HL-60/S4 treated with phorbol 12-myristate 13-acetate at 8.2 ng/mL for 4 days and 3 days (cell line): Measurements from ENCODE around the gene CDC42EP2.
"Not testable (repeated sequence)": the region's sequence is repeated elsewhere in the genome, so short reads cannot be mapped to it uniquely, and the experiment has no call there.

Experiments
- in situ Hi-C: fragments of 300-500 bp; cut with MboI; formaldehyde crosslinking; loops from 2 replicates; pipeline ENCODE4 v1.15.0; 2022; ENCODE audit warnings: low sequenced_read_pairs

Gene CDC42EP2

DNA sequence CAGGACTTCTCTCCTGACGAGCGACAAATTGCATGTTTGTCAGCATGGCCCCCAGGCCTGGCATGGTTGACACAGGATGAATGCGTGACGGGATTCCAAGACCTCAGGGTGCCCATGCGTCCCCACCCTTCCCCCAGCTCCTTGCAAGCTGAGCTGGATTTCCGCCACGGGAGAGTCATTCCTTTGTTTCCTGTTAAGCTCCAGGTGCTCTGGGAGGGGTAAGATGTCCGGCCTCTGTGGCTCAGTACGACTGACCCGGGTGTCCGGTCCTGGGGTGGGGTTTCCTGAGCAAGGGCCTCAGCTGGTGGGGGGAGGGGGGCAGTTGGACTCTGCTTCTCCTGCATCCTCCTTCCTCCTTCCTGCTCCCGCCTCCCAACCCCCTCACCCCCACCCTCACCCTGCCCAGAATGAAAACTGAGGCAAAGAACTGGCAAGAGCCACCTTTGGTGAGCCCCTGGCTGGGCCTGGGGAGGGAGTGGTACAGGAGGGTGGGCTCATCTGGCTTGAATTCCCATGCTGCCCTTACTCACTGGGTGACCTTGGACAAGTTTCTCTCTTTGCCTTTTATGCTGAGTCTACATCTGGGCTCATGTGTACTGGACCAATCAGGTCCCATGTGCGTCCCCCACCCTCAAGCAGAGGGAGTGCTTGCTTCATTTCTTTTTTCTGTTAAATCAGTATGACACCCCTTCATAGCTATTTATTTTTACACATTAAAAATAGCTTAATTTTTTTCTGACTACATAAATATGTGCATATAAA is 2.5 kb downstream of the CDC42EP2 start:
- in situ Hi-C loops = no loop called here

DNA sequence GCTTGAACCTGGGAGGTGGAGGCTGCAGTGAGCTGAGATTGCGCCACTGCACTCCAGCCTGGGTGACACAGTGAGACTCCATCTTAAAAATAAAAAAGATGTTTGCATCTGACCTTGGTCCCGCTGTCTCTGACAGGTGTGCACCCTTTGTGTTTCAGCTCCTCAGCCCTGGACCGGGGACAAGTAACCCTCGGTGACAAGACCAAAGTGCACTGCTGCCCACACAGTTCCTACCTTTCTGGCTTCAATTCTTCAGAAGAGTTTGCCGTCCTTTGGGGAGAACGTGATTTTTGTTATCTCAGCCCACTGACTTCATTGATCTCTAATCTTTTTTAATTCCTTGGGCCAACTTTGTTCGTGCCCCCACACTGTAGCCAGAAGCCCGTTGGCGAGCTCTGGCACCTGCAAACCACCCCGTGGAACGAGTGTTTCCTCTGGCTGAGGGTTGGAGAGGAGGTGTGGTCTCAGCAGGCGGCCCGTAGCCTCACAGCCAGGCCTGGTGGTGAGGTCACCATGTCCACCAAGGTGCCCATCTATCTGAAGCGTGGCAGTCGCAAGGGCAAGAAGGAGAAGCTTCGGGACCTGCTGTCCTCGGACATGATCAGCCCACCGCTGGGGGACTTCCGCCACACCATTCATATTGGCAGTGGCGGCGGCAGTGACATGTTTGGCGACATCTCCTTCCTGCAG is 5.9 kb downstream of the CDC42EP2 start:
- in situ Hi-C loops = loop anchor here (10.0 kb wide), 1 partner anchor 46 kb away; no protein-coding TSS in a partner anchor

DNA sequence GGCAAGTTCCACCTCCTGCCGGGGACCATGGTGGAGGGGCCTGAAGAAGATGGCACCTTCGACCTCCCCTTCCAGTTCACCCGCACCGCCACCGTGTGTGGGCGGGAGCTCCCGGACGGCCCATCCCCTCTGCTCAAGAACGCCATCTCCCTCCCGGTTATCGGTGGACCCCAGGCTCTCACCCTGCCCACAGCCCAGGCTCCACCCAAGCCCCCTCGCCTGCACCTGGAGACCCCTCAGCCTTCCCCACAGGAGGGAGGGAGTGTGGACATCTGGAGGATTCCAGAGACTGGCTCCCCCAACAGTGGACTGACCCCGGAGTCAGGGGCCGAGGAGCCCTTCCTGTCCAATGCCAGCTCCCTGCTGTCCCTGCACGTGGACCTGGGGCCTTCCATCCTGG is 6.4 kb downstream of the CDC42EP2 start:
- in situ Hi-C loops = loop anchor here (10.0 kb wide), 1 partner anchor 46 kb away; no protein-coding TSS in a partner anchor

DNA sequence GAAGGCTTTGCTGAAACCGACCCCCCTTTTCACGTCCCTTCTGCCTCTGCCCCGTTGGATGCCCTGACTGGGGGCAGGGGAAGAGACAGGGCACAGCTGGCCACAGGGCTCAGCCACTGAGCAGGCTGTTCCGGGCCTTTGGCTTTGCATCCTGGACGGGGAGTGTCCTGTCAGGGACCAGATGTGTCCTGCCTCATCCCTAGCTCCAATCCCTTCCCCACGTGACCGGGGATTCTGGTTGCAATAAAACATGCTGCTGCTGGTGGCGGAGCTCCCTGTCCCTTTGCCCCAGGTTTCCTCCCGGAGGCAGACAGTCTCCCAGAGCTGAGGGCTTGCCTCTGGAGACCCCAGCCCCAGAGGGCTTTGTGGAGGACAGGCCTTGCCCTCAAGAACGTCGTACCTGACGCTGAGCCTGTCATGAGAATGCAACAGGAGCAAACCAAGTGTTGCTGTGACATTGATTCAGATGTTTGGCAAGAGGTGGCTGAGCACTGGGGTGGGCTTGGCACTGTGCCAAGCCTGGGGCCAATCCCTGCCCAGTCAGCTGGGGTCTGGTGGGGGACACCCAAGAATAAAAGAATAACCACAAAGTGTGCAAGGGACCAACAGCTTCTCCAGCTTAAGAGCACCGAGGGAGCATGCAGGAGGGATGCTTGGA is 7.3 kb downstream of the CDC42EP2 start:
- in situ Hi-C loops = loop anchor here (10.0 kb wide), 1 partner anchor 47 kb away; no protein-coding TSS in a partner anchor

DNA sequence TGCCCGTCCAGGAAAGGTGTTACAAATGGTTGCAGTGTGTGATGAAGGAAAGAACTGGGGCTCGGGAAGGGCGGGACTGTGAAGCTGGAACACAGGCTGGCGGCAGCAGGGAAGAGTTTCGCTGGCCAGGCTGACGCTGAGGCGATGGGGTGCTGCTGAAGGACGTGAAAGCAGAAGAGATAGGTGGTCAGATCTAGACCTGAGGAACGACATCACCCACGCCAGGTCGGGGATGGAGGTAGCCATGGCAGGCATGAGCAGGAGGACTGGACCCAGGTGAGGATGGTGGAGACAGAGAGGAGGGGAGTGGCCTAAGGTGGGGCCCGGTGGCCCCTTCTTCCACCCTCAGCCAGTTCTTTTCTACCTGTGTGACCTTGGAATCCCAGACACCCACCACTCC is 9.1 kb downstream of the CDC42EP2 start:
- in situ Hi-C loops = loop anchor here (10.0 kb wide), 1 partner anchor 49 kb away; no protein-coding TSS in a partner anchor

DNA sequence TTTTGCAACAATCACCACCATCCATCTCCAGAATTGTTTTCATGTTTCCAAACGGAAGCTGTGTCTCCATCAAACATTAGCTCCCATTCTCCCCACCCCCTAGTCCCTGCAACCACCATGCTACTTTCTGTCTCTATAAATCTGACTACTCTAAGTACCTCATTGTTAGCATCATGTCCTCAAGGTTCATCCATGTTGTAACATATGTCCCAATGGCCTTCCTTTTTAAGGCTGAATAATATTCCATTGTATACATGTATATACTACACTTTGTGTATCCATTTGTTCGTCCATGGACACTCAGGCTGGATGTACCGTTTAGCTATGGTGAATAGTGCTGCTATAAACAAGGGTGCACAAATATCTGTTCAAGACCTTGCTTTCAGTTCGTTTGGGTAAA is 10.8 kb downstream of the CDC42EP2 start:
- in situ Hi-C loops = loop anchor here (10.0 kb wide), 1 partner anchor 51 kb away; no protein-coding TSS in a partner anchor

DNA sequence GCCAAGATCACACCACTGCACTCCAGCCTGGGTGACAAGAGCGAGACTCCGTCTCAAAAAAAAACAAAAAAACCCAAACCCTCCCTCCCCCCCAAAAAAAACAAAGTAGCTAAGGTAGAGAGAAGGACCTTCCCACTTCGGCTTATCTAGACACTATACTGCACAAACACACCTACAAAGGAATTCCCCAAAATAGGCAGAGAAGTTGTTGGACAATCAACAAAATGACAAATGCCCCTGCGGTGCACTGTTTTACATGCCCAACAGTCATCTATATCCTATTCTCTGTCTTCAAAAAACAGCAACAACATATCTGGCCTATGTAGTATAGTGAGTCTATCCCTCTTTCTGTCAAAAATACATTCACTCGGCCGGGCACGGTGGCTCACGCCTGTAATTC is 12.4 kb downstream of the CDC42EP2 start:
- in situ Hi-C loops = loop anchor here (10.0 kb wide), 1 partner anchor 52 kb away; no protein-coding TSS in a partner anchor

DNA sequence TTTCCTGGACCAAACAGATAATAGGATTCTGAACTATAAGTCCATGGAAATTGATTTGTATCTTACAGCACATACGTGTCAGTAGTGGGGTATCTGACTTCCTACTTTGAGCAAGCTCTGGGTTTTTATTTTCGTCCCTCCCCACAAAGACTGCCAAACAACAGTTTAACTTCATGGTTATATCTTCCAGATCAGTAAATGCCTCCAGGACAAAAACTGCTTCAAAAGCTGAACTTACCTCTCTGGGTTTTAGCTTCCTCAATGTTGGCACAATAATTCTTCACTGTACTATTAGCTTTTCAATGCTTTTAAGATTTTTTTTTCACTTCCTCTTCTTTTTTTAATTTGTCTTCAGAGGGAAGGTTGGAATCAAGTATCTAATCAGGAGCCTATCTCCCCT is 14.8 kb downstream of the CDC42EP2 start:
- in situ Hi-C loops = loop anchor here (10.0 kb wide), 1 partner anchor 55 kb away; no protein-coding TSS in a partner anchor

DNA sequence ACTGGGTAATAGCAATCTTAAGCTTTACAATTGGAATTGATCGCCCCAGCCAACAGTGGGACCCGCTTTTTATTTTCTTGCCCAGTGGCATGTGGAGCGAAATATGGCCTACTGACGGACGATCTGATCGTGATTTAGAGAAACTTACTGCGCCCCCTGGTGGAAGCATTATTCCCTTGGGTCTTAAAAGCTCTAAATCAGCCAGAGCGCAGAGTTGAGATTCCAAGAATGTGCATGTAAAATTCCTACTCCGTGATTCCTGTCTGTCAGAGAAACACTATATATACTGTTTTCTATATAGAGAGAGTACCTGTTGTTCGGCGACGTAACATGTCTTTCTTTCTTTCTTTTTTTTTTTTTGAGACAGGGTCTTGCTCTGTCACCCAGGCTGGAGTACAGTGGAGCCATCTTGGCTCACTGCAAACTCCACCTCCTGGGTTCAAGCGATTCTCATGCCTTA is 15.3 kb downstream of the CDC42EP2 start:
- in situ Hi-C loops = loop anchor here (10.0 kb wide), 1 partner anchor 55 kb away; no protein-coding TSS in a partner anchor

DNA sequence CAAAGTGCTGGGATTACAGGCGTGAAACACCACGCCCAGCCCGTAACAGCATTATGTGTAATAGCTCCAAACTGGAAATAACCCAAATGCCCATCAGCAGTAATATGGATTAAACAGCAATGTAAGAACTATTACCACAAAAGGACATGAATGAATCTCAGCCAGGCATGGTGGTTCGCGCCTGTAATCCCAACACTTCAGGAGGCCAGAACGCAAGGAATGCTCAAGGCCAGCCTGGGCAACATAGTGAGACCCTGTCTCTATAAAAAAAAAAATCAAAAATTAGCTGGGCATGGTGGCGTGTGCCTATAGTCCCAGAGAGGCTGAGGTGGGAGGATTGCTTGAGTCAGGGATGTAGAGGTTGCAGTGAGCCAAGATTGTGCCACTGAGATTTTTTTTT is 15.9 kb downstream of the CDC42EP2 start:
- in situ Hi-C loops = no loop called here

DNA sequence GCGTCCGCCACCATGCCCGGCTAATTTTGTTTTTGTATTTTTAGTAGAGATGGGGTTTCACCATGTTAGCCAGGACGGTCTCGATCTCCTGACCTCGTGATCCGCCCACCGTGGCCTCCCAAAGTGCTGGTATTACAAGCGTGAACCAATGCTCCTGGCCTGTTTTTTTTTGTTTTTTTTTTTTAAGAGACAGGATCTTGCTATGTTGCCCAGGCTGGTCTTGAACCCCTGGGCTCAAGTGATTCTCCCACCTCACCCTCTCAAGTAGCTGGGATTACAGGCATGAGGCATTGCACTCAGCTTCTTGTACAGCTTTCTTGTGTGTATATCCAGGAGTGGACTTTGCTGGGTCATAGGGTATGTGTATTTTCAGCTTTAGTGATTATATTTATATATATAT is 17.9 kb downstream of the CDC42EP2 start:
- in situ Hi-C loops = not testable (repeated sequence)

DNA sequence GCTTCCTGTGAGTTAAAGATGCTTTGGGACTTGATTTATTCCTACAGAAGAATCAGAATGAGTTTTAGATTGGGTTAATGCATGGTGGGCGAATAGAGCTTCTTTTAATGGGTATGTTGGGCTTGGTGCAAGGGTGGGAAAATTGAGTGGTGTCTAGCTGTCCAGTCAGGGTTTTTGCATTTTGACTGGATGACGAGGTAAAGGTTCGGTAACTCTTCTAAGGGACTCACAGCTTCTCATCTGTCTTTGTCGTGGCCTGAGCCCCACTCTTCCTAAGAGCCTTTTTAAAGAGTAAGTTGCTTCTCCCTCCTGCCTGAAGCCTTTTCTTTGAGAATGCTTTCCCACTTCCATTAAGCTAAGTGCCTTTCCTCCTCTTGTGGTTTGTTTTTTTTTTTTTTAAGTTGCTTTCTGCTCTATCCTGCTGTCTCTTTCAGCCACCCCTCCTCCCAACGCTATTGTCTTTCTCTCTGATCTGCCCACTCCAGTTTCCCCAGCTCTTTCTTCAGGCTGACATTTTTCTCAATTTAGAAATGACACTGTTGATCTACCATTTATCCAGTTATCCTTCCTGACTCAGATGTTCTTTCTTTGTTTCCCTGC is 20.1 kb downstream of the CDC42EP2 start:
- in situ Hi-C loops = no loop called here

DNA sequence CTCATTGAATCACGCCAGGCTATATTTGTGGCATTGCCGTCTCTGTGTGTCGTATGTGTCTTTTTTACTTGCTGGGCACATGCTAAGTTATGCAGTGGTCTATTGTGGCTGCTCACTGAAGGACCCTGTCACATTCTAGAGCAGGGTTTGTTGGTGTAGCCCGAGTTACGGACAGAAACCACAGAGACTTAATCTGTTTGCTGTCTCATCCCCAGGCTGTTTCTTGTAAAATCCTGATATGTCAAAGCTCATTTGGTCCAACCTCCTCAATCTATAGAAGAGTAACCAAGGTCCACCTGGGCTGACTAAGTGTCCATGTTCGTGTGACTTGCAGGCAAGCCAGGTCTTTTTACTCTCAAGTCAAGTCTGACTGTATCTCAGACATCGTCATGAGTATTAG is 24.0 kb downstream of the CDC42EP2 start:
- in situ Hi-C loops = no loop called here

DNA sequence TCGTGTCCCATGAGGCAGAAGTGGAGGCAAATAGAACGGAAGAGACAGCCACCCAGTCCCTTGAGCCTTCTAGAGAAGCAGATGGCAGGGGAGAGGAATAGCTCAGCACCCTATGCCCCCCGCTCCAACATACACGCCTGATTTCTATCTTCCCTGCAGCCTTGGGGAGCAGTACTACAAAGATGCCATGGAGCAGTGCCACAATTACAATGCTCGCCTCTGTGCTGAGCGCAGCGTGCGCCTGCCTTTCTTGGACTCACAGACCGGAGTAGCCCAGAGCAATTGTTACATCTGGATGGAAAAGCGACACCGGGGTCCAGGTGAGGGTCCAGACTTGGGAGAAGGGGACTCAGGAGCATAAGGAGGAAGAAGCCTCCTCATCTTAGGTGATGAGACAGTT is 25.6 kb downstream of the CDC42EP2 start:
- in situ Hi-C loops = no loop called here

DNA sequence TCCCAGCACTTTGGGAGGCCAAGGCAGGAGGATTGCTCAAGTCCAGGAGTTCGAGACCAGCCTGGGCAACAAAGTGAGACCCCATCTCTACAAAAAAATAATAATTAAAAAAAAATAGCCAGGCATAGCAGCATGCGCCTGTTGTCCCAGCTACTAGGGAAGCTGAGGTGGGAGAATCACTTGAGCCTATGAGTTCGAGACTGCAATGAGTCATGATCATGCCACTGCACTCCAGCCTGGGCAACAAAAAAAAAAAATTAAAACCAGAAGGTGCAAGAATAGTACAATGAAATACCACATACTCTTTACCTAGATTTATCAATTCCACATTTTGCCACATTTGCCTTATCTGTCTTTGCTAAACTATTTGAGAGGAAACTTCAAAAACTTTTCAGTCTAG is 27.2 kb downstream of the CDC42EP2 start:
- in situ Hi-C loops = no loop called here

DNA sequence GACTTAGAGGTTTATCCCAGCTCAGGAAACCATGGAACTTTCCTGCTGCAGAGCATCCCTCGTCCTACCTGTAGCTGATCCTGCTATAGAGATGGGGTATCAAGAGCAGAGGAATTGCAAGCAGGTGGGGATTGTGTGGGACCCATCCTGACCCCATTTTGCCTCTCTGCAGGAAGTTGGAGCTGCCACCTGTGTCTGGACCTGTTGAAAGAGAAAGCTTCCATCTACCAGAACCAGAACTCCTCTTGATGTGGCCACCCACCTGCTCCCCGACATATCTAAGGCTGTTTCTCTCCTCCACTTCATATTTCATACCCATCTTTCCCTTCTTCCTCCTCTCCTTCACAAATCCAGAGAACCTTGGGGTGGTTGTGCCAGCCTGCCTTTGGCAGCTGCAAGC is 36.8 kb downstream of the CDC42EP2 start:
- in situ Hi-C loops = no loop called here

DNA sequence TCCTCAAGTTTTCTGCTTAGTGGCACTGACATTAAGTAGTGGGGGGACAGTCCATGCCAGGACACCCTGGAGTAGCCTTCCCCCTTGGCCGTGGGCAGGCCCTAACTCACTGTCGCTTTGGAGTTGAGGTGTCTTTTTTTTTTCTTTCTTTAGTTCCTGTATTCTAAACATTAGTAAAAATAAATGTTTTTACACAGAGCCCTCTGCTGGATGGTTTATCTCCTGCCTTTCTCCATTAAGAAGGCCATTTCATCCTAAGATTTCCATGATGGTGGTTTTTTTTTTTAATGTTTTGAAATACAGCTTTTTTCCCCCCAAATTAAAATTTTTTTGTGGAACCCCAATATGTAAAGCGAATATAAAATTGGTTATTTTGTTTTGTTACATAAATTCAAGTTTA is 38.1 kb downstream of the CDC42EP2 start:
- in situ Hi-C loops = no loop called here

DNA sequence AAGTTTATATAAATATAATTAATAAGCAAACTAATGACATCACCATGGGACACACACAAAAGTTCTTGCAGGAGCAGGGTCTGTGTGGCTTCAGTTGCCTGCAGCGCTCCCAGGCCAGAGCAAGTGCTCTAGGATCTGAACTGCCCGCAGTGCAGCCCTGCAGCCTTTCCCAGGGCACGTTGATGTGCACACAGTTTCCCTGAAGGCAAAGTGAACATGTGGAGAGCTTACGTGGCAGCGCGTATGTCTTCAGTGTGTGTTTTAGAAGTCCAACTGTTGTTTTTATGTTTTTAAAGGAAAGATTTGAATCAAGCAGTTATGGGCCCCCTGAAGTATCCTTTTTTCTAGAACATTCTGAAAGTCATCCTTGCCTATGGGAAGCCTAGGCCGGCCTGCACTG is 38.7 kb downstream of the CDC42EP2 start:
- in situ Hi-C loops = no loop called here

DNA sequence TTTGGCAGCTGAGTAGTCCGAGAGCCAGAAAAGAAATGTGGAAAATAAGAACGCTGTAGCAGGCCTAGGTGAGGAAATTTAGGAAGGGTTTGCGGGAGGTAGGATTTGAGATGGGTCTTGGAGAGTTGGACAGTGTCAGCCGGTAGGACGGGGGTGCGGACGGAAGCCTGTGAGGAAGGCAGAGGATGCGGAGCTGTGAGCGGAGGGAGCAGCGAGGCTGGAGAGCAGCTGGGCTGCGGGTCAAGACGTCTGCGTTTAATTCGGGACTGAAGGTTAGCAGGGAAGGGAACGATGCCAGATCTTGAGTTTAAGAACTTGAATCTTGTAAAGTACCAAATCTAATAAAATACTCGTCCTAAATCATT is 39.2 kb downstream of the CDC42EP2 start:
- in situ Hi-C loops = no loop called here

DNA sequence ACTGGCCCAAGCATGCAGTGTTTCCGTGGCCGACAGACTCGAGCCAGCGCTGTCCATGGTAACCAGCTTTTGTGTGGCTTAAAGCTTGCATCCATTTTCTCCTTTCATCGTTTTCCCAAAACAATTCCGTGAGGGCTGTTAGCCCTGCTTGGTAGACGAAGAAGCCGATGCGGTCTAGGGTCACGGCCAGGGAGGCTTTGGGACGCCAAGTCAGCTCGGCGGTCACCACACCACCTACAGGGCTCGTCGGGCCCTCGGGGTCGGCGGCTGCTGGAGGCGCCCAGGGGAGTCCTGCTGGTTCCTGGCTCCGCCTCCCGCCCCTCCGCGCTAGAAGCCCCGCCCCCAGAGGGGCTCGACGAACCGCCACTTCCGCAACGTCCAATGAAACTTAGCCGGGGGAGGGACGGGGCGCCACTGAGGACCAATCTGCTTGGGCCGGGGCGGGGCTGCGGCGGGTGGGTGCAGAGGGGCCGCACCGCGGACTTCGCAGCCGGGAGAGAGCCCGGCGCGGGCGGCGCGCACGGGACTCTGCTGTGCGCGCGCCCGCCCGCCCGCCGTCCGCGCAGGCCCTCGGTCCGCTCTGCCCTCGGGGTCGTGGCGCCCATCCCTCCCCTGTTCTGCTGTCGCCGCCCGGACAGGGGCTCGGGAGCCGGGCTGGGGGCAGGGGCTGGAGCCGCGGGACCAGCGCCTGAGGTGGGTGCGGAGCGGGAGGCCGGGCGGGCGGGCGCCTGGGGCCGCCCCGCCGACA is 39.8 kb downstream of the CDC42EP2 start, which contains the start of gene TIGD3:
TSS of gene TIGD3 (plus strand) at position 487 of the 748 bp plus-strand sequence. CDS start 1,058 bp downstream, outside the sequence.
- in situ Hi-C loops = no loop called here
